Caco-2 (cell line): ENCODE results near the gene MRPS6. TPM values are rescaled to one million over a fixed set of nuclear protein-coding genes. Genes with fewer than 3 reads are reported as not detected.

Source experiments
- BruUV-seq: library from RNA; stranded (reverse); fragments of 400-500 nt; replicated peaks from 2 replicates; lab custom pipeline; 2021; lab: Mats Ljungman, UMichigan
- CTCF ChIA-PET: fragments of 300-600 bp; sonication (Branson Sonifier 250); formaldehyde crosslinking; loops from one replicate; lab custom pipeline; 2022; ENCODE audit warnings: antibody characterized with exemption; lab: Charles Lee
- POLR2A ChIA-PET: fragments of 300-600 bp; sonication (Branson Sonifier 250); formaldehyde crosslinking; loops from one replicate; lab custom pipeline; 2022; ENCODE audit warnings: antibody characterized with exemption; lab: Charles Lee
- DNase-seq, 2 experiments: peaks; one replicate each; pipeline versions ENCODE4 v3.0.0 to v3.0.0-alpha.2; 2020 to 2022
- H3K27me3 ChIP-seq: replicated peaks from 2 replicates; pipeline ENCODE4 v1.6.0; 2011; ENCODE audit warnings: low read length; ENCODE audit not compliant: control insufficient read depth, insufficient read depth
- H3K36me3 ChIP-seq: 2 replicates; pipeline ENCODE4 v1.5.1; 2011; ENCODE audit warnings: low read length; ENCODE audit not compliant: control insufficient read depth, insufficient read depth
- H3K4me1 ChIP-seq: fragments of 250-450 bp; sonication (Bioruptor Pico); 2 replicates; pipeline ENCODE4 v1.5.1; 2020; ENCODE audit warnings: mild to moderate bottlenecking
- H3K4me3 ChIP-seq: 2 replicates; pipeline ENCODE4 v1.5.1; 2011; ENCODE audit warnings: low read depth, mild to moderate bottlenecking, control low read depth, low read length
- H3K9me3 ChIP-seq: fragments of 250-450 bp; sonication (Bioruptor Pico); 2 replicates; pipeline ENCODE4 v1.5.1; 2020; ENCODE audit warnings: mild to moderate bottlenecking, moderate library complexity
- H3K27ac Mint-ChIP-seq: one replicate; pipeline ENCODE4 v1.8.0; 2022; ENCODE audit warnings: mixed read lengths; ENCODE audit not compliant: unreplicated experiment
- H3K27me3 Mint-ChIP-seq: one replicate; pipeline ENCODE4 v1.8.0; 2022; ENCODE audit warnings: mixed read lengths; ENCODE audit not compliant: insufficient read depth, unreplicated experiment
- H3K36me3 Mint-ChIP-seq: one replicate; pipeline ENCODE4 v1.8.0; 2022; ENCODE audit warnings: mild to moderate bottlenecking, mixed read lengths; ENCODE audit not compliant: insufficient read depth, unreplicated experiment
- H3K4me1 Mint-ChIP-seq: one replicate; pipeline ENCODE4 v1.8.0; 2022; ENCODE audit warnings: low read depth, mixed read lengths; ENCODE audit not compliant: unreplicated experiment
- H3K4me3 Mint-ChIP-seq: one replicate; pipeline ENCODE4 v1.8.0; 2022; ENCODE audit warnings: mild to moderate bottlenecking, moderate library complexity, mixed read lengths; ENCODE audit not compliant: unreplicated experiment
- H3K9me3 Mint-ChIP-seq: one replicate; pipeline ENCODE4 v1.8.0; 2022; ENCODE audit warnings: mixed read lengths; ENCODE audit not compliant: unreplicated experiment
- CTCF ChIP-seq, 2 experiments: fragments of 200-600 bp in 1 of 2; IDR thresholded peaks; 1 replicate in 1 of 2; 2 replicates in 1 of 2; pipeline versions ENCODE4 v1.5.1 to v1.8.0; 2011 to 2022; ENCODE audit warnings: antibody characterized with exemption in 1 of 2, control low read depth in 1 of 2, inconsistent platforms in 1 of 2, low read depth in 1 of 2, low read length in 1 of 2, mild to moderate bottlenecking in 1 of 2, moderate library complexity in 1 of 2; ENCODE audit not compliant: insufficient read depth in 1 of 2, severe bottlenecking in 1 of 2, unreplicated experiment in 1 of 2
- intact Hi-C: fragments of 100-400 bp; cut with micrococcal nuclease; formaldehyde crosslinking; loops from one replicate; pipeline ENCODE4 v1.10.0; 2022; ENCODE audit not compliant: unreplicated experiment
- total RNA-seq: library from RNA; stranded (reverse); gene quantifications from 2 replicates; pipeline ENCODE4 v1.2.3, GENCODE V29; 2022

MRPS6 gene
- total RNA-seq, 1 experiment from 2014 or later, result 104 TPM

GRCh38 chr21:34143685-34144182, 70.4 kb downstream of the MRPS6 start:
- Mint-ChIP-seq H3K27me3 (no peaks in the 10 kb centered on the region), H3K27ac (no peak overlapping the region), H3K9me3 (peaks cover 15% of the 10 kb centered on the region), H3K36me3 (peaks cover 80% of the 10 kb centered on the region), H3K4me1 (peaks cover 12% of the 10 kb centered on the region), H3K4me3 (no peak overlapping the region)
- no peaks in the 10 kb centered on the region for H3K27me3 ChIP-seq
- CTCF ChIA-PET, result no interaction called here
- intact Hi-C loops, result no loop called here
- H3K4me1 ChIP-seq, result peaks cover 13% of the 10 kb centered on the region
- POLR2A ChIA-PET, result no interaction called here
- no TSS peak for BruUV-seq
- H3K9me3 ChIP-seq, result peaks cover 27% of the 10 kb centered on the region; the same call in 1 of the 2 replicates
- H3K4me3 ChIP-seq, result no peak overlapping the region
- no peak for DNase-seq
- TF ChIP-seq CTCF (IDR thresholded peaks at IDR 0.05; ENCODE audit: insufficient read depth in 1 of 2, low read depth in 1 of 2, low read length in 1 of 2, severe bottlenecking in 1 of 2, unreplicated experiment in 1 of 2), result no peak
- peaks cover 5% of the 10 kb centered on the region for H3K36me3 ChIP-seq

GRCh38 chr21:34144224-34144623, 70.8 kb downstream of the MRPS6 start:
- Histone ChIP-seq H3K4me3 (no peak overlapping the region), H3K36me3 (peaks cover 5% of the 10 kb centered on the region), H3K27me3 (no peaks in the 10 kb centered on the region), H3K4me1 (peaks cover 18% of the 10 kb centered on the region), H3K9me3 (peaks cover 27% of the 10 kb centered on the region; the same call in 1 of the 2 replicates)
- CTCF ChIA-PET, result no interaction called here
- BruUV-seq, result no TSS peak
- POLR2A ChIA-PET, result no interaction called here
- H3K27ac Mint-ChIP-seq, result no peak overlapping the region
- intact Hi-C loops, result no loop called here
- peaks cover 80% of the 10 kb centered on the region for H3K36me3 Mint-ChIP-seq
- H3K9me3 Mint-ChIP-seq, result peaks cover 15% of the 10 kb centered on the region
- peaks cover 12% of the 10 kb centered on the region for H3K4me1 Mint-ChIP-seq
- H3K4me3 Mint-ChIP-seq, result no peak overlapping the region
- no peak for TF ChIP-seq CTCF (IDR thresholded peaks at IDR 0.05; ENCODE audit: insufficient read depth in 1 of 2, low read depth in 1 of 2, low read length in 1 of 2, severe bottlenecking in 1 of 2, unreplicated experiment in 1 of 2)
- no peak for DNase-seq
- no peaks in the 10 kb centered on the region for H3K27me3 Mint-ChIP-seq

GRCh38 chr21:34147792-34148418, 74.5 kb downstream of the MRPS6 start:
- BruUV-seq, result no TSS peak

More at GRCh38 chr21:34147792-34148418, 74.5 kb downstream of the MRPS6 start:
- Histone ChIP-seq H3K27me3 (no peaks in the 10 kb centered on the region), H3K4me1 (peaks cover 23% of the 10 kb centered on the region), H3K9me3 (peaks cover 20% of the 10 kb centered on the region; the same call in 1 of the 2 replicates), H3K36me3 (peaks cover 5% of the 10 kb centered on the region), H3K4me3 (no peak overlapping the region)
- POLR2A ChIA-PET, result no interaction called here
- CTCF ChIA-PET, result no interaction called here
- DNase-seq, result peak in 1 of 2 experiments; percentile 6
- Mint-ChIP-seq H3K9me3 (peaks cover 26% of the 10 kb centered on the region), H3K4me1 (peaks cover 16% of the 10 kb centered on the region), H3K27ac (peak overlapping the region; percentile 79), H3K27me3 (no peaks in the 10 kb centered on the region), H3K4me3 (no peak overlapping the region), H3K36me3 (peaks cover 71% of the 10 kb centered on the region)
- intact Hi-C loops, result no loop called here
- no peak for TF ChIP-seq CTCF (IDR thresholded peaks at IDR 0.05; ENCODE audit: insufficient read depth in 1 of 2, low read depth in 1 of 2, low read length in 1 of 2, severe bottlenecking in 1 of 2, unreplicated experiment in 1 of 2)
